Activated T-helper 1 cell treated with anti-CD3 and anti-CD28 coated beads, Interleukin-12 subunit alpha, Interleukin-12 subunit beta, Interleukin-2, Interleukin-4 antibody, amounts not matched to agents 30 ng/mL and 10 ng/mL and 1 ng/mL, durations not matched to agents 14 hours and 24 hours and 36 hours (primary cell): ENCODE data around the gene LRFN2. TPM values are rescaled to one million over a fixed set of nuclear protein-coding genes. Genes with fewer than 3 reads are reported as not detected.

Source experiments
- DNase-seq: peaks from one replicate; pipeline ENCODE4 v3.0.0; 2021; ENCODE audit warnings: low spot score
- H3K27ac Mint-ChIP-seq: one replicate; pipeline ENCODE4 v1.8.0; 2021; ENCODE audit warnings: mild to moderate bottlenecking, mixed read lengths
- H3K27me3 Mint-ChIP-seq: one replicate; pipeline ENCODE4 v1.8.0; 2022; ENCODE audit warnings: mild to moderate bottlenecking, moderate library complexity, mixed read lengths; ENCODE audit not compliant: insufficient read depth
- H3K36me3 Mint-ChIP-seq: one replicate; pipeline ENCODE4 v1.8.0; 2021; ENCODE audit warnings: low read depth, mixed read lengths
- H3K4me1 Mint-ChIP-seq: one replicate; pipeline ENCODE4 v1.8.0; 2021; ENCODE audit warnings: low read depth, mixed read lengths
- H3K4me3 Mint-ChIP-seq: one replicate; pipeline ENCODE4 v1.8.0; 2021; ENCODE audit warnings: mild to moderate bottlenecking, moderate library complexity, mixed read lengths
- H3K9me3 Mint-ChIP-seq: one replicate; pipeline ENCODE4 v1.8.0; 2021; ENCODE audit warnings: mixed read lengths
- intact Hi-C: fragments of 100-400 bp; cut with micrococcal nuclease; formaldehyde crosslinking; loops from one replicate; pipeline ENCODE4 v1.15.1; 2024
- total RNA-seq: library from RNA; stranded (reverse); gene quantifications from 2 replicates; pipeline ENCODE4 v1.2.3, GENCODE V29; 2022

LRFN2 gene
- total RNA-seq, result 0.29 TPM in 2 replicates

- intact Hi-C loops, result loop anchor here (1.0 to 5.0 kb wide), 3 partner anchors 200 to 440 kb away; no protein-coding TSS in a partner anchor
- Mint-ChIP-seq H3K27ac (peak within 1 kb of the TSS; percentile 59), H3K36me3 (no peaks in the 10 kb centered on the region), H3K4me1 (peaks cover 24% of the 10 kb centered on the region), H3K27me3 (peaks cover 49% of the 10 kb centered on the region), H3K4me3 (peak within 1 kb of the TSS; percentile 86), H3K9me3 (no peaks in the 10 kb centered on the region)
- peak; percentile 71 for DNase-seq
These were observed at the start of gene LRFN2 for GRCh38 chr6:40587240-40588069. LRFN2 (minus strand) TSS chr6:40587364.

- peaks cover 10% of the 10 kb centered on the region for H3K27me3 Mint-ChIP-seq
- no peak for DNase-seq
- intact Hi-C loops, result no loop called here
- H3K36me3 Mint-ChIP-seq, result no peaks in the 10 kb centered on the region
- no peaks in the 10 kb centered on the region for H3K9me3 Mint-ChIP-seq
- peaks cover 13% of the 10 kb centered on the region for H3K4me1 Mint-ChIP-seq
- H3K4me3 Mint-ChIP-seq, result no peak overlapping the region
- no peak overlapping the region for H3K27ac Mint-ChIP-seq
These were observed 47.3 kb upstream of the LRFN2 start for GRCh38 chr6:40634429-40634828.

- Mint-ChIP-seq H3K27me3 (peaks cover 12% of the 10 kb centered on the region), H3K27ac (no peak overlapping the region), H3K9me3 (peaks cover under 1% of the 10 kb centered on the region), H3K4me3 (no peak overlapping the region), H3K36me3 (no peaks in the 10 kb centered on the region), H3K4me1 (no peaks in the 10 kb centered on the region)
- intact Hi-C loops, result no loop called here
- no peak for DNase-seq
These were observed 44.6 kb upstream of the LRFN2 start for GRCh38 chr6:40631744-40632143.

- H3K4me1 Mint-ChIP-seq, result no peaks in the 10 kb centered on the region
- H3K36me3 Mint-ChIP-seq, result no peaks in the 10 kb centered on the region
- intact Hi-C loops, result no loop called here
- H3K9me3 Mint-ChIP-seq, result peaks cover 5% of the 10 kb centered on the region
- DNase-seq, result no peak
- H3K27me3 Mint-ChIP-seq, result peaks cover 12% of the 10 kb centered on the region
- no peak overlapping the region for H3K4me3 Mint-ChIP-seq
- no peak overlapping the region for H3K27ac Mint-ChIP-seq
These were observed 43.3 kb upstream of the LRFN2 start for GRCh38 chr6:40630488-40630887.

- no peaks in the 10 kb centered on the region for H3K4me1 Mint-ChIP-seq
- H3K36me3 Mint-ChIP-seq, result no peaks in the 10 kb centered on the region
- peaks cover 12% of the 10 kb centered on the region for H3K27me3 Mint-ChIP-seq
- peaks cover 5% of the 10 kb centered on the region for H3K9me3 Mint-ChIP-seq
- H3K4me3 Mint-ChIP-seq, result no peak overlapping the region
- intact Hi-C loops, result no loop called here
- DNase-seq, result no peak
- no peak overlapping the region for H3K27ac Mint-ChIP-seq
These were observed 42.9 kb upstream of the LRFN2 start for GRCh38 chr6:40630051-40630450.

GRCh38 chr6:40629463-40629862 lies 42.3 kb upstream of the LRFN2 start:
- no peaks in the 10 kb centered on the region for H3K36me3 Mint-ChIP-seq
- H3K4me3 Mint-ChIP-seq, result no peak overlapping the region
- no peak for DNase-seq
- peaks cover 5% of the 10 kb centered on the region for H3K9me3 Mint-ChIP-seq
- no peak overlapping the region for H3K27ac Mint-ChIP-seq
- intact Hi-C loops, result no loop called here
- H3K4me1 Mint-ChIP-seq, result no peaks in the 10 kb centered on the region
- H3K27me3 Mint-ChIP-seq, result peaks cover 12% of the 10 kb centered on the region

GRCh38 chr6:40627316-40627715 lies 40.2 kb upstream of the LRFN2 start:
- Mint-ChIP-seq H3K36me3 (no peaks in the 10 kb centered on the region), H3K27ac (no peak overlapping the region), H3K4me3 (no peak overlapping the region), H3K9me3 (peaks cover 5% of the 10 kb centered on the region), H3K4me1 (no peaks in the 10 kb centered on the region), H3K27me3 (peaks cover 6% of the 10 kb centered on the region)
- no peak for DNase-seq
- intact Hi-C loops, result no loop called here

GRCh38 chr6:40626886-40627285 lies 39.7 kb upstream of the LRFN2 start:
- Mint-ChIP-seq H3K4me3 (no peak overlapping the region), H3K27ac (no peak overlapping the region), H3K36me3 (no peaks in the 10 kb centered on the region), H3K27me3 (peaks cover 8% of the 10 kb centered on the region), H3K9me3 (peaks cover 5% of the 10 kb centered on the region), H3K4me1 (no peaks in the 10 kb centered on the region)
- no peak for DNase-seq
- intact Hi-C loops, result no loop called here

GRCh38 chr6:40623932-40624331 lies 36.8 kb upstream of the LRFN2 start:
- H3K27ac Mint-ChIP-seq, result no peak overlapping the region
- peaks cover 5% of the 10 kb centered on the region for H3K9me3 Mint-ChIP-seq
- intact Hi-C loops, result no loop called here
- no peak overlapping the region for H3K4me3 Mint-ChIP-seq
- H3K4me1 Mint-ChIP-seq, result no peaks in the 10 kb centered on the region
- no peak for DNase-seq
- no peaks in the 10 kb centered on the region for H3K36me3 Mint-ChIP-seq
- peaks cover 18% of the 10 kb centered on the region for H3K27me3 Mint-ChIP-seq

GRCh38 chr6:40623178-40623577 lies 36.0 kb upstream of the LRFN2 start:
- Mint-ChIP-seq H3K4me3 (no peak overlapping the region), H3K9me3 (peaks cover 5% of the 10 kb centered on the region)
- intact Hi-C loops, result no loop called here

GRCh38 chr6:40620574-40621240 lies 33.5 kb upstream of the LRFN2 start:
- Mint-ChIP-seq H3K9me3 (no peaks in the 10 kb centered on the region), H3K27me3 (peaks cover 17% of the 10 kb centered on the region), H3K4me3 (no peak overlapping the region), H3K4me1 (no peaks in the 10 kb centered on the region), H3K27ac (no peak overlapping the region), H3K36me3 (no peaks in the 10 kb centered on the region)
- intact Hi-C loops, result no loop called here
- no peak for DNase-seq

More at GRCh38 chr6:40623178-40623577, 36.0 kb upstream of the LRFN2 start:
- H3K36me3 Mint-ChIP-seq, result no peaks in the 10 kb centered on the region
- peaks cover 17% of the 10 kb centered on the region for H3K27me3 Mint-ChIP-seq
- no peak for DNase-seq
- H3K27ac Mint-ChIP-seq, result no peak overlapping the region
- H3K4me1 Mint-ChIP-seq, result no peaks in the 10 kb centered on the region

- H3K27ac Mint-ChIP-seq, result no peak overlapping the region
- H3K27me3 Mint-ChIP-seq, result peaks cover 28% of the 10 kb centered on the region
- intact Hi-C loops, result no loop called here
- DNase-seq, result no peak
- H3K4me1 Mint-ChIP-seq, result no peaks in the 10 kb centered on the region
- H3K36me3 Mint-ChIP-seq, result no peaks in the 10 kb centered on the region
- H3K4me3 Mint-ChIP-seq, result no peak overlapping the region
- no peaks in the 10 kb centered on the region for H3K9me3 Mint-ChIP-seq
These were observed 27.5 kb upstream of the LRFN2 start for GRCh38 chr6:40614671-40615070.

GRCh38 chr6:40611912-40612311 lies 24.7 kb upstream of the LRFN2 start:
- H3K27me3 Mint-ChIP-seq, result peaks cover 28% of the 10 kb centered on the region
- intact Hi-C loops, result no loop called here
- no peak overlapping the region for H3K4me3 Mint-ChIP-seq
- H3K4me1 Mint-ChIP-seq, result no peaks in the 10 kb centered on the region
- H3K27ac Mint-ChIP-seq, result no peak overlapping the region
- no peaks in the 10 kb centered on the region for H3K36me3 Mint-ChIP-seq
- DNase-seq, result no peak
- H3K9me3 Mint-ChIP-seq, result no peaks in the 10 kb centered on the region
